Liver (tissue), 3 donors: ENCODE results near the gene COL9A3.

Source experiments
- EGR1 ChIP-seq, 2 donors: IDR thresholded peaks; 2 replicates each; pipeline ENCODE4 v1.6.1; 2016 to 2018; ENCODE audit warnings: antibody characterized with exemption in 2 of 2, low read depth in 2 of 2
- JUND ChIP-seq, 2 donors: IDR thresholded peaks; 2 replicates each; pipeline ENCODE4 v1.6.1; 2016; ENCODE audit warnings: antibody characterized with exemption in 2 of 2
- RAD21 ChIP-seq, 2 donors: IDR thresholded peaks; 2 replicates each; pipeline ENCODE4 v1.6.1; 2016; ENCODE audit warnings: antibody characterized with exemption in 2 of 2, mild to moderate bottlenecking in 2 of 2
- RXRA ChIP-seq, 2 donors: IDR thresholded peaks; 2 replicates each; pipeline ENCODE4 v1.6.1; 2017 to 2018; ENCODE audit warnings: antibody characterized with exemption in 2 of 2, mild to moderate bottlenecking in 1 of 2
- SP1 ChIP-seq: IDR thresholded peaks from 2 replicates; pipeline ENCODE4 v1.6.1; 2018; ENCODE audit warnings: antibody characterized with exemption, mild to moderate bottlenecking
- TF ChIP-seq, protein P1 (sequence below): fragments of 150-350 bp; IDR thresholded peaks from 2 replicates; pipeline ENCODE4 v1.5.1; 2017; ENCODE audit warnings: improper control_type of control experiment, low read depth, low read length; ENCODE audit not compliant: missing input control
- TF ChIP-seq, protein P2 (sequence below): IDR thresholded peaks from 2 replicates; pipeline ENCODE4 v1.6.1; 2016; ENCODE audit warnings: antibody characterized with exemption, mild to moderate bottlenecking
- TF ChIP-seq, protein P3 (sequence below): IDR thresholded peaks from 2 replicates; pipeline ENCODE4 v1.6.1; 2016; ENCODE audit warnings: antibody characterized with exemption
- TF ChIP-seq, protein P4 (sequence below): IDR thresholded peaks from 2 replicates; pipeline ENCODE4 v1.6.1; 2016; ENCODE audit warnings: antibody characterized with exemption
- donor health status: healthy.
- donor health status: healthy.

DNA sequence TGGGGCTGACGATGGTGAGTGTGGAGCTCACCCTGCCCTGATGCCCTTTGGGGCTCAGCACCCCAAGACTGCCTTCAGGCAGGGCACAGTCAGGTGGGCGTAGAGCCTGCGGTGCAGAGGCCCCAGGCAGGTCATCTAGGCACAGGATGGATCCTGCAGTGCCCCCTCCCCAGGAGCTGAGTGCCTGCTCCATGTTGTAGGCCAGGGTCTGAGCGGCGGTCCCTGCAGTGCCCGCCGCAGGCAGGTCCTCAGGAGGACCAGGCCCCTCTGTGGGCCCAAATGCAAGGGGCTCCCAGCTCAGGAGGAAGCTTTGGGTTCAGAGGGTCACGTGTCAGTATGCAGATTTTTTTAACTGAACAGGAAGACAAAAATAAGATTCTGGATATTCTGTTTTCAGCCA, 17.8 kb upstream of the COL9A3 start:
- TF ChIP-seq EGR1 (IDR thresholded peaks at IDR 0.05; ENCODE audit: low read depth in 2 of 2), result no peak
- TF ChIP-seq, protein P1, sequence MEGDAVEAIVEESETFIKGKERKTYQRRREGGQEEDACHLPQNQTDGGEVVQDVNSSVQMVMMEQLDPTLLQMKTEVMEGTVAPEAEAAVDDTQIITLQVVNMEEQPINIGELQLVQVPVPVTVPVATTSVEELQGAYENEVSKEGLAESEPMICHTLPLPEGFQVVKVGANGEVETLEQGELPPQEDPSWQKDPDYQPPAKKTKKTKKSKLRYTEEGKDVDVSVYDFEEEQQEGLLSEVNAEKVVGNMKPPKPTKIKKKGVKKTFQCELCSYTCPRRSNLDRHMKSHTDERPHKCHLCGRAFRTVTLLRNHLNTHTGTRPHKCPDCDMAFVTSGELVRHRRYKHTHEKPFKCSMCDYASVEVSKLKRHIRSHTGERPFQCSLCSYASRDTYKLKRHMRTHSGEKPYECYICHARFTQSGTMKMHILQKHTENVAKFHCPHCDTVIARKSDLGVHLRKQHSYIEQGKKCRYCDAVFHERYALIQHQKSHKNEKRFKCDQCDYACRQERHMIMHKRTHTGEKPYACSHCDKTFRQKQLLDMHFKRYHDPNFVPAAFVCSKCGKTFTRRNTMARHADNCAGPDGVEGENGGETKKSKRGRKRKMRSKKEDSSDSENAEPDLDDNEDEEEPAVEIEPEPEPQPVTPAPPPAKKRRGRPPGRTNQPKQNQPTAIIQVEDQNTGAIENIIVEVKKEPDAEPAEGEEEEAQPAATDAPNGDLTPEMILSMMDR, result no peak
- TF ChIP-seq, protein P2, sequence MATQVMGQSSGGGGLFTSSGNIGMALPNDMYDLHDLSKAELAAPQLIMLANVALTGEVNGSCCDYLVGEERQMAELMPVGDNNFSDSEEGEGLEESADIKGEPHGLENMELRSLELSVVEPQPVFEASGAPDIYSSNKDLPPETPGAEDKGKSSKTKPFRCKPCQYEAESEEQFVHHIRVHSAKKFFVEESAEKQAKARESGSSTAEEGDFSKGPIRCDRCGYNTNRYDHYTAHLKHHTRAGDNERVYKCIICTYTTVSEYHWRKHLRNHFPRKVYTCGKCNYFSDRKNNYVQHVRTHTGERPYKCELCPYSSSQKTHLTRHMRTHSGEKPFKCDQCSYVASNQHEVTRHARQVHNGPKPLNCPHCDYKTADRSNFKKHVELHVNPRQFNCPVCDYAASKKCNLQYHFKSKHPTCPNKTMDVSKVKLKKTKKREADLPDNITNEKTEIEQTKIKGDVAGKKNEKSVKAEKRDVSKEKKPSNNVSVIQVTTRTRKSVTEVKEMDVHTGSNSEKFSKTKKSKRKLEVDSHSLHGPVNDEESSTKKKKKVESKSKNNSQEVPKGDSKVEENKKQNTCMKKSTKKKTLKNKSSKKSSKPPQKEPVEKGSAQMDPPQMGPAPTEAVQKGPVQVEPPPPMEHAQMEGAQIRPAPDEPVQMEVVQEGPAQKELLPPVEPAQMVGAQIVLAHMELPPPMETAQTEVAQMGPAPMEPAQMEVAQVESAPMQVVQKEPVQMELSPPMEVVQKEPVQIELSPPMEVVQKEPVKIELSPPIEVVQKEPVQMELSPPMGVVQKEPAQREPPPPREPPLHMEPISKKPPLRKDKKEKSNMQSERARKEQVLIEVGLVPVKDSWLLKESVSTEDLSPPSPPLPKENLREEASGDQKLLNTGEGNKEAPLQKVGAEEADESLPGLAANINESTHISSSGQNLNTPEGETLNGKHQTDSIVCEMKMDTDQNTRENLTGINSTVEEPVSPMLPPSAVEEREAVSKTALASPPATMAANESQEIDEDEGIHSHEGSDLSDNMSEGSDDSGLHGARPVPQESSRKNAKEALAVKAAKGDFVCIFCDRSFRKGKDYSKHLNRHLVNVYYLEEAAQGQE, result no peak
- TF ChIP-seq RAD21 (IDR thresholded peaks at IDR 0.05), result no peak
- no peak for TF ChIP-seq JUND (IDR thresholded peaks at IDR 0.05)
- TF ChIP-seq, protein P3, sequence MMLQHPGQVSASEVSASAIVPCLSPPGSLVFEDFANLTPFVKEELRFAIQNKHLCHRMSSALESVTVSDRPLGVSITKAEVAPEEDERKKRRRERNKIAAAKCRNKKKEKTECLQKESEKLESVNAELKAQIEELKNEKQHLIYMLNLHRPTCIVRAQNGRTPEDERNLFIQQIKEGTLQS, result no peak
- no peak for TF ChIP-seq SP1
- no peak for TF ChIP-seq RXRA (IDR thresholded peaks at IDR 0.05)
- TF ChIP-seq, protein P4, sequence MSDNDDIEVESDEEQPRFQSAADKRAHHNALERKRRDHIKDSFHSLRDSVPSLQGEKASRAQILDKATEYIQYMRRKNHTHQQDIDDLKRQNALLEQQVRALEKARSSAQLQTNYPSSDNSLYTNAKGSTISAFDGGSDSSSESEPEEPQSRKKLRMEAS, result no peak
